ENCODE results near the gene CTSZ.

The CTSZ gene

DNA sequence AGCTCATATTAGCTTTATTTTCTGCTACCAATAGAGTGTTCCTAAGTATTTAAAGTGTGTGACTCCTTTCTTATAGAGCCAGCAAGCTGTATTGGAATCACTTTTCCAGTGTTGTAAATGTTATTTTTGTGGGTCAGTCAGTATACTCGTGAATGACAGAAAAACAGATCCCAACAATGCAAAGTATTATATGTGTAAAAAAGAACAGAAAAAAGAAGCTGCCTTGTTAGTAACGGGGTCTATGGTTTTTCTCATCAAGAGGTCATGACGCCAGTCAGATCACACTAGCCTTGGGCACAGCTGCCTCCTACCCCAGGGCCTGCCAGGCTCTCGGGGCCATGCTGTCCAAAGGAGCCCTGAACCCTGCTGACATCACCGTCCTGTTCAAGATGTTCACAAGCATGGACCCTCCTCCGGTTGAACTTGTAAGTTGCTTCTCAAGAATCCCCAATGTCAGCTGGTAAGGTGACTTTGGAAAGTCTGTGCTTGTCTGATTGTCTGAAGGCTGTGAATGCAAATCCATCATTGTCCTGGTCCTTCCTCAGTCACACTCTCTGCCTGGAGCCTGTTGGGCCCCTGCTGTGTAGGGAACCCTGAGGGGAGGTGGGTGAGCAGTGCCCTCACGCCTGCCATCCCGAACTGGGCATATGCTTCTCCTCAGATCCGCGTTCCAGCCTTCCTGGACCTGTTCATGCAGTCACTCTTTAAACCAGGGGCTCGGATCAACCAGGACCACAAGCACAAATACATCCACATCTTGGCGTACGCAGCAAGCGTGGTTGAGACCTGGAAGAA lies 16.2 kb downstream of the CTSZ start:
- DNase-seq (ENCODE audit: low spot score): no peak
- ChIA-PET CTCF (interaction anchor here (0.6 kb wide), 2 partner anchors 29 to 41 kb away, joined by 3 to 6 read pairs; partner anchors contain the start of gene ATP5F1E), POLR2A (ENCODE audit: low non-redundant PET) (interaction anchor here (1.0 kb wide), 1 partner anchor 38 kb away, joined by 8 read pairs; no protein-coding TSS in a partner anchor)
- TF ChIP-seq, protein P1, sequence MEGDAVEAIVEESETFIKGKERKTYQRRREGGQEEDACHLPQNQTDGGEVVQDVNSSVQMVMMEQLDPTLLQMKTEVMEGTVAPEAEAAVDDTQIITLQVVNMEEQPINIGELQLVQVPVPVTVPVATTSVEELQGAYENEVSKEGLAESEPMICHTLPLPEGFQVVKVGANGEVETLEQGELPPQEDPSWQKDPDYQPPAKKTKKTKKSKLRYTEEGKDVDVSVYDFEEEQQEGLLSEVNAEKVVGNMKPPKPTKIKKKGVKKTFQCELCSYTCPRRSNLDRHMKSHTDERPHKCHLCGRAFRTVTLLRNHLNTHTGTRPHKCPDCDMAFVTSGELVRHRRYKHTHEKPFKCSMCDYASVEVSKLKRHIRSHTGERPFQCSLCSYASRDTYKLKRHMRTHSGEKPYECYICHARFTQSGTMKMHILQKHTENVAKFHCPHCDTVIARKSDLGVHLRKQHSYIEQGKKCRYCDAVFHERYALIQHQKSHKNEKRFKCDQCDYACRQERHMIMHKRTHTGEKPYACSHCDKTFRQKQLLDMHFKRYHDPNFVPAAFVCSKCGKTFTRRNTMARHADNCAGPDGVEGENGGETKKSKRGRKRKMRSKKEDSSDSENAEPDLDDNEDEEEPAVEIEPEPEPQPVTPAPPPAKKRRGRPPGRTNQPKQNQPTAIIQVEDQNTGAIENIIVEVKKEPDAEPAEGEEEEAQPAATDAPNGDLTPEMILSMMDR (conservative IDR thresholded peaks at IDR 0.05; ENCODE audit: low read depth): no peak
- peak overlapping the region; percentile 10 for H3K27ac ChIP-seq

DNA sequence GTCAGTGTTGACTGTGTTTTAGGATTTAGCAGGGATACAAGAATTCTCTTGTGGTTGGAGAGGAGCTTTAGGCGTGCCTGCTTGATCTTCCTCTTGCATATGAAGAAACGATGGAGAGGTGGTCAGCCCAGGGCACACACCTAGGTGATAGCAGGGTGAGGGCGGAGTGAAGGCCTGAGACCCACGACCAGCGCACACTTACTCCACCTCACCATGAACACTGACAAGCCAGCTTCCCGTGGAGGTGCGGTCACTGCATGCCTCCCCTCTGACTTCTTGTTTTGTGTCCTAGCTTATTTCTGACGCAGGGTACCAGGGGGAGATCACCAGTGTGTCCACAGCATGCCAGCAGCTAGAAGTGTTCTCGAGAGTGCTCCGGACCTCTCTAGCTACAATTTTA lies 17.9 kb downstream of the CTSZ start:
- H3K27ac ChIP-seq: no peak overlapping the region
- CTCF ChIA-PET: interaction anchor here (0.6 kb wide), 1 partner anchor 755 kb away, joined by 9 read pairs; no protein-coding TSS in a partner anchor
- POLR2A ChIA-PET (ENCODE audit: low non-redundant PET): no interaction called here
- DNase-seq (ENCODE audit: low spot score): no peak
- TF ChIP-seq, protein P1 (conservative IDR thresholded peaks at IDR 0.05; ENCODE audit: low read depth): no peak

DNA sequence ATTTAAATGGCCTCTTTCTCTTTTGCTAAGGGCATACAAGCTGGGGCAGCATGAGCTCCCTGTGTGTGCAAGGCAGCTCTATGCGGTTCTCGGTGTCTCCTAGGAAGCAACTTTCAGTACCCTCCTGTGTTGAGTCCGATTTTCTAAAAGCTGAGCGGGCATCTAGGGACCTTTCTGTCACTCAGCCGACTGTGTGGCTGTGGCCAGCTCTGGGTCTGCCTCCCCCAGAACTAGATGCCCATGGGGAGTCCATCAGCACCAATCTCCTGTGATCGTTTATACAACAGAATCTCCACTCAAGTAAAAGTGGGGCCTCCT lies 18.5 kb downstream of the CTSZ start:
- H3K27ac ChIP-seq: 0 out of 2 replicates have a peak overlapping the region, but pooled peaks have one; percentile 1
- CTCF ChIA-PET: no interaction called here
- POLR2A ChIA-PET (ENCODE audit: low non-redundant PET): no interaction called here
- TF ChIP-seq, protein P1 (conservative IDR thresholded peaks at IDR 0.05; ENCODE audit: low read depth): no peak
- DNase-seq (ENCODE audit: low spot score): no peak

DNA sequence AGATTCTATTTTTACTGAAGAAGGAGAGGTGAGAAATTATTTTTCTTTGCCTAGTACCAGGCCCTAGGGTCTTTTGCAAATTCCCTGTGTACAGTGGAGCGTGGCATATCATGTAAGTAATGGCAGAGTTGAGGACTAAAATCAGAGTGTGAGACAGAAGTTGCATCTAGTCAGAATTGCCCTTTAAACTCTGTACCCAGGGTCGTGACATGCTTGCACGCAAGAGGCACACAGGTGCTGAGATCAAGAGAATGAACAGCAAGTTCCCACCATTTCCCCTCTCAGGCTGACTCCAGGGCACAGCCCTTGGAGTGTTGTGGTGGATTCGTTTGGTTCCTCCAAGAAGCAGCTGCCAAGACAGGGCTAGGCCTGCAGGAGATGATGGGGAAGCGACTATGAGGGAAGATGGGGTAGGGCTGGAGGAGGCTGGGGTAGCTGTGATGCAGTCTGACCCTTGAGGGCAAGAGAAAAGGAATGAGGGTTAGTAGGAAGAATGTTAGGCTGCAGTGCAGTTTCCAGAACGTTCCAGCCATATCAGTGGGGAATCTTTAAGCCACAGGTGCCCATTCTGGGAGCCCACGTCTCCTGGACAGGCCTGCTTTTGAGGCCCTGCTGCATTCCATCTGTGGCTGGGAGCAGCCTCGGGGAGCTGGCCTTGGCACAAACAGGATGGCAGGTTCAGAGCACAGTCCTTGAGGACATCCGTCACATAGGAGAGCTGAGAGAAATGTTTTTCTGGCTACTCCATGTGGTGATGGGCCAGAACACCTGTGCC lies 19.1 kb downstream of the CTSZ start:
- ChIA-PET CTCF (no interaction called here), POLR2A (ENCODE audit: low non-redundant PET) (no interaction called here)
- DNase-seq (ENCODE audit: low spot score): no peak
- H3K27ac ChIP-seq: 0 out of 2 replicates have a peak overlapping the region, but pooled peaks have one; percentile 1
- TF ChIP-seq, protein P1 (conservative IDR thresholded peaks at IDR 0.05; ENCODE audit: low read depth): no peak

DNA sequence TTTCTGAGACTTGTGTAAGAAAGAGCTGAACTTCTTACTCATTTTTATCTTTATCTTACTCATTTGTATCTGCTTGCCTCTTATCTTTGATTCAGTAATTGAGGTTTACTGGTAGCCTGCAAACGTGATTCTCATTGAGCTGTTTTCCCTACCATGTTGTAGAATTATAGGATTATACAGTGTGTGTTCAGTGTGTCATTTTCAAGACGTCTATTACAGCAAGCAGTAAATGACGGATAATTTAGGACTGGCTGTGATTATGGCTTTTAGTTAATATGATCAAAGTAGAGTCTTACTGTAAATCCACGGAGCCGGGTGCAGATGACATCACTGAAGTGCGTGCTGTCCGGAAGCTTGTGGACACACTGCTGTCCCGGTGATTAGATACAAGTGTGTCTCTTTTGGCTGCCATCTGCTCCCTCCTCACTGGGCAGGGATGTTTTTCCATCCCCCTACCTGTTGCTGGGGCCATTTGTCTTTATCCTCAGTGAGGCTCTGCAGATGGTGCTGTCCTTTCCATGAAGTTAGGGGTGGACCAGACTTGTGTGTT lies 20.0 kb downstream of the CTSZ start:
- H3K27ac ChIP-seq: no peak overlapping the region
- CTCF ChIA-PET: no interaction called here
- POLR2A ChIA-PET (ENCODE audit: low non-redundant PET): no interaction called here
- DNase-seq (ENCODE audit: low spot score): no peak
- TF ChIP-seq, protein P1 (conservative IDR thresholded peaks at IDR 0.05; ENCODE audit: low read depth): no peak

DNA sequence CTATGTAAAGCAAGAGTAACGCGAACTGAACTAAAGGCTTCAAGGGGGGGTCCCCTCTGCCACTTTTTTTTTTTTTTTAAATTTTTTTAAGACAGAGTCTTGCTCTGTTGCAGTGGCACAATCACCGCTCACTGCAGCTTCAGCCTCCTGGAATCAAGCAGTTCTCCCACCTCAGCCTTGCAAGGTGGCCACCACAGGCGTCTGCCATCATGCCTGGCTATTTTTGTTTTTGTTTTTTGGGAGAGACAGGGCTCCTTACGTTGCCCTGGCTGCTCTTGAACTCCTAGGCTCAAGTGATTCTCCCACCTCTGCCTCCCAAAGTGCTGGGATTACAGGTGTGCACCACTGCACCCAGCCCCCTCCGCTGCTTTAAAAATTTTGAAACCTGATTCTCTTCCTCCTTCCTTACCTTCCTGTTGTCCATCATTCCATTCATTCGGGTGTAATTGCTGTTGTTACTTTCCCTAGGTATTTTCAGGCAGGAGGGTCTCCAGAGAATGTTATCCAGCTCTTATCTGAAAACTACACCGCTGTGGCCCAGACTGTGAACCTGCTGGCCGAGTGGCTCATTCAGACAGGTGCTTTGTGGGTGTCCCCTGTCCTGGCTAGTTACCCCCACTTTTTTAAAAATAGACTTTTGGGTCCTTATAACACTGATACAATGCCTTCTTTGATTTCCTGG lies 20.6 kb downstream of the CTSZ start:
- CTCF ChIA-PET: no interaction called here

More for the DNA sequence above, 20.6 kb downstream of the CTSZ start:
- no peak for DNase-seq (ENCODE audit: low spot score)
- POLR2A ChIA-PET (ENCODE audit: low non-redundant PET): interaction anchor here (0.6 kb wide), 1 partner anchor 88 kb away, joined by 4 read pairs; no protein-coding TSS in a partner anchor
- no peak overlapping the region for H3K27ac ChIP-seq
- TF ChIP-seq, protein P1 (conservative IDR thresholded peaks at IDR 0.05; ENCODE audit: low read depth): no peak
